ENCODE results near the gene ASTN2.

The ASTN2 gene

DNA sequence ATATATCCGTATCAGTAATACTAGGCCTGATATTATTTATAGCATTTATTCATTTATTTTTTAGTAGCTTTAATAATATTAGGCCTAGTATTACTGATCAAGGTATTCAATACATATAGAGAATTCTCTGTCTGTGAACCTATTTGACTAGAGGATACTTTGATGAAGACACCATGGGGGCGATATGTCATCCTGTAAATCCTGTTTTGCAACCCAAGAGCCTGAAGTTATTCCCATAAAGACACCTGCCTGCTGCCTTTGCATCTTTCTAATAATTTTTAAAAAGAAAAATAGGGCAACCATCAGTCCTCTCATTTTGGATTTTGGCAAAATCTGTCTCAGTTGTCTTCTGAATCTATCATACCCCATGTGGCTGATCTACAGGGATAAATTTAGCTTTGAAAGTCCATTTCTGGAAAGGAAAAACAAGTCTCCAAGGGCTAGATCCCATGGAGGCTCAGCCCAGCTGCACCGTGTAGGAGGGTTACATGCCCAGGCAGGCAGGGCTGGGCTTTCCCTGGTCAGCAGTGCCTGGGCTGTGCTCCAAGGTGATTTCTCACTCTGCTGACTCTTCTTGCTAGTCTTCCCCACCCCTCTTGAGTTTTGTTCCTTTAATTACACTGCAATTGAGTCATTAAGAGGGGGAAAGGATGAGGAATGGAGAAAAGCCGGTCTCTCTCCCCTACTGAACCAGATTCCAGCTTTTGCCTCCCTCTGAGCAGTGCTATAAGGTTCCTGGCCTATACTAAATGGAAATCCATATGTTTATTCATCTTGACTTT, 558.8 kb downstream of the ASTN2 start:
- Histone ChIP-seq H3K4me2 (ENCODE audit: low read length) (no peak overlapping the region), H3K4me3 (ENCODE audit: low read depth, low read length, poor library complexity, severe bottlenecking) (no peak overlapping the region), H2AFZ (ENCODE audit: low read length) (no peak overlapping the region), H3K9me3 (ENCODE audit: low read length) (no peaks in the 10 kb centered on the region), H3K9me2 (ENCODE audit: low read depth, low read length) (no peaks in the 10 kb centered on the region), H3K36me3 (ENCODE audit: insufficient read depth, low read length) (no peaks in the 10 kb centered on the region), H3K9ac (ENCODE audit: low read length) (no peak overlapping the region), H3F3A (ENCODE audit: insufficient read depth, low read length) (no peaks in the 10 kb centered on the region), H3K4me1 (ENCODE audit: insufficient read depth, low read length, severe bottlenecking) (no peaks in the 10 kb centered on the region), H4K20me1 (ENCODE audit: insufficient read depth, low read length) (no peaks in the 10 kb centered on the region), H3K27ac (ENCODE audit: low read depth, low read length, poor library complexity, severe bottlenecking) (no peak overlapping the region), H3K27me3 (ENCODE audit: insufficient read depth, low read length) (no peaks in the 10 kb centered on the region), H3K79me2 (ENCODE audit: insufficient read depth, low read length) (no peaks in the 10 kb centered on the region)
- TF ChIP-seq, protein P1, sequence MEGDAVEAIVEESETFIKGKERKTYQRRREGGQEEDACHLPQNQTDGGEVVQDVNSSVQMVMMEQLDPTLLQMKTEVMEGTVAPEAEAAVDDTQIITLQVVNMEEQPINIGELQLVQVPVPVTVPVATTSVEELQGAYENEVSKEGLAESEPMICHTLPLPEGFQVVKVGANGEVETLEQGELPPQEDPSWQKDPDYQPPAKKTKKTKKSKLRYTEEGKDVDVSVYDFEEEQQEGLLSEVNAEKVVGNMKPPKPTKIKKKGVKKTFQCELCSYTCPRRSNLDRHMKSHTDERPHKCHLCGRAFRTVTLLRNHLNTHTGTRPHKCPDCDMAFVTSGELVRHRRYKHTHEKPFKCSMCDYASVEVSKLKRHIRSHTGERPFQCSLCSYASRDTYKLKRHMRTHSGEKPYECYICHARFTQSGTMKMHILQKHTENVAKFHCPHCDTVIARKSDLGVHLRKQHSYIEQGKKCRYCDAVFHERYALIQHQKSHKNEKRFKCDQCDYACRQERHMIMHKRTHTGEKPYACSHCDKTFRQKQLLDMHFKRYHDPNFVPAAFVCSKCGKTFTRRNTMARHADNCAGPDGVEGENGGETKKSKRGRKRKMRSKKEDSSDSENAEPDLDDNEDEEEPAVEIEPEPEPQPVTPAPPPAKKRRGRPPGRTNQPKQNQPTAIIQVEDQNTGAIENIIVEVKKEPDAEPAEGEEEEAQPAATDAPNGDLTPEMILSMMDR (IDR thresholded peaks at IDR 0.05; ENCODE audit: low read length): no peak
- no peak for TF ChIP-seq EZH2 (IDR thresholded peaks at IDR 0.05; ENCODE audit: borderline replicate concordance, low read length)

DNA sequence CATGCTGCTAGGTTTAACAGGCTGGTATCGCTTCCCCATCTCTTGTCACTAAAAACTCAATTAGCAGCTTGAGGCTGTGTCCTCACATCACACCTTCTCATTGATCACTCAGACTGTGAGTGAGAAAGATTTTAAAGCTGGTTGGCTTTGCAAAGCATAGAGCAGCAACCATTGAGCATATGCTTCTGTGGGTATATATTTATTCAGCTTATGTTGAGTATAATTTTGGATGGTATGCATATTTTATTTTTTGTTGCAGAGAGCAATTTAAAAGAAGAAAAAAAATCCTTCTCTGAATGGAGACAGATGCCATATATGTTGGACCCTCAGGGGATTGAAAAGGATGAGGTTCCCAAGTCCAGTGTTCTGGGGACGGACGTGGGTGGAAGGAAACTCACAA, 565.1 kb downstream of the ASTN2 start:
- Histone ChIP-seq H2AFZ (ENCODE audit: low read length) (no peak overlapping the region), H3F3A (ENCODE audit: insufficient read depth, low read length) (no peaks in the 10 kb centered on the region), H3K4me2 (ENCODE audit: low read length) (no peak overlapping the region), H3K9me3 (ENCODE audit: low read length) (no peaks in the 10 kb centered on the region), H4K20me1 (ENCODE audit: insufficient read depth, low read length) (no peaks in the 10 kb centered on the region), H3K79me2 (ENCODE audit: insufficient read depth, low read length) (no peaks in the 10 kb centered on the region), H3K4me3 (ENCODE audit: low read depth, low read length, poor library complexity, severe bottlenecking) (no peak overlapping the region), H3K4me1 (ENCODE audit: insufficient read depth, low read length, severe bottlenecking) (no peaks in the 10 kb centered on the region), H3K9ac (ENCODE audit: low read length) (no peak overlapping the region), H3K36me3 (ENCODE audit: insufficient read depth, low read length) (no peaks in the 10 kb centered on the region), H3K27ac (ENCODE audit: low read depth, low read length, poor library complexity, severe bottlenecking) (no peak overlapping the region), H3K27me3 (ENCODE audit: insufficient read depth, low read length) (no peaks in the 10 kb centered on the region), H3K9me2 (ENCODE audit: low read depth, low read length) (no peaks in the 10 kb centered on the region)
- no peak for TF ChIP-seq EZH2 (IDR thresholded peaks at IDR 0.05; ENCODE audit: borderline replicate concordance, low read length)
- TF ChIP-seq, protein P1 (IDR thresholded peaks at IDR 0.05; ENCODE audit: low read length): no peak

DNA sequence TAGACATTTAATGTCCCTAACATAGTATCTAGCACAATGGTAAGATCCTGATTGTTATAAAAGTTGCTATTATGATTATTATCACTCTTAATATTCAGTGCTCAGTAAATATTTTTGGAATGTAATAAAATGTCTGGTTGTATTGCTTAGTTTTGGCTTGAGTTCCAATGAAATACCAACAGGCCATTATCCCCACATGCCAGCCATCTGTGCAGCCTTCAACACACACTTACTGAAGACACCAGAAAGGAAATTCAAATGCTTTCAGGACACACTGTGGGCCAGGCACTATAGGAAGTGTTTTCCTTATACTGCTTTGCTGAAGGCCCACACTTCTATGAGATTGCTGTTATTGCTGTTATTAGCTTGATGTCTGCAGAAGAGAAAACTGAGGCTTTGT, 570.2 kb downstream of the ASTN2 start:
- Histone ChIP-seq H3K27me3 (ENCODE audit: insufficient read depth, low read length) (no peaks in the 10 kb centered on the region), H3K27ac (ENCODE audit: low read depth, low read length, poor library complexity, severe bottlenecking) (no peak overlapping the region), H2AFZ (ENCODE audit: low read length) (no peak overlapping the region), H3K36me3 (ENCODE audit: insufficient read depth, low read length) (no peaks in the 10 kb centered on the region), H3K9me2 (ENCODE audit: low read depth, low read length) (no peaks in the 10 kb centered on the region), H3K9ac (ENCODE audit: low read length) (no peak overlapping the region), H3F3A (ENCODE audit: insufficient read depth, low read length) (no peaks in the 10 kb centered on the region), H4K20me1 (ENCODE audit: insufficient read depth, low read length) (no peaks in the 10 kb centered on the region), H3K4me3 (ENCODE audit: low read depth, low read length, poor library complexity, severe bottlenecking) (no peak overlapping the region), H3K4me1 (ENCODE audit: insufficient read depth, low read length, severe bottlenecking) (no peaks in the 10 kb centered on the region), H3K4me2 (ENCODE audit: low read length) (no peak overlapping the region), H3K79me2 (ENCODE audit: insufficient read depth, low read length) (no peaks in the 10 kb centered on the region), H3K9me3 (ENCODE audit: low read length) (no peaks in the 10 kb centered on the region)
- no peak for TF ChIP-seq EZH2 (IDR thresholded peaks at IDR 0.05; ENCODE audit: borderline replicate concordance, low read length)
- TF ChIP-seq, protein P1 (IDR thresholded peaks at IDR 0.05; ENCODE audit: low read length): no peak

Data from OCI-LY1 (cell line).